Measurements from ENCODE around the gene TAF4. TPM values are rescaled to one million over a fixed set of nuclear protein-coding genes. Genes with fewer than 3 reads are reported as not detected.

TAF4 gene
- total and polyA plus RNA-seq, 2 of the 13 experiments (the other 11 are each of a cell fraction or from before 2014, with no cell fraction given) = 5.9 to 12.0 TPM

GRCh38 chr20:62066983-62067433 lies 1.3 kb upstream of the TAF4 start (continued):
- TF ChIP-seq YEATS2 (CRISPR knock-in tag; IDR thresholded peaks at IDR 0.05; ENCODE audit: borderline replicate concordance) = no peak; the same call in 1 of the 2 replicates
- TF ChIP-seq, protein P1, sequence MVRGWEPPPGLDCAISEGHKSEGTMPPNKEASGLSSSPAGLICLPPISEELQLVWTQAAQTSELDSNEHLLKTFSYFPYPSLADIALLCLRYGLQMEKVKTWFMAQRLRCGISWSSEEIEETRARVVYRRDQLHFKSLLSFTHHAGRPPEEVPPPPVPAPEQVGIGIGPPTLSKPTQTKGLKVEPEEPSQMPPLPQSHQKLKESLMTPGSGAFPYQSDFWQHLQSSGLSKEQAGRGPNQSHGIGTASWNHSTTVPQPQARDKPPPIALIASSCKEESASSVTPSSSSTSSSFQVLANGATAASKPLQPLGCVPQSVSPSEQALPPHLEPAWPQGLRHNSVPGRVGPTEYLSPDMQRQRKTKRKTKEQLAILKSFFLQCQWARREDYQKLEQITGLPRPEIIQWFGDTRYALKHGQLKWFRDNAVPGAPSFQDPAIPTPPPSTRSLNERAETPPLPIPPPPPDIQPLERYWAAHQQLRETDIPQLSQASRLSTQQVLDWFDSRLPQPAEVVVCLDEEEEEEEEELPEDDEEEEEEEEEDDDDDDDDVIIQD (CRISPR knock-in tag; IDR thresholded peaks at IDR 0.05; ENCODE audit: low read depth) = peak; percentile 87
- no peak for TF ChIP-seq ZNF225 (CRISPR knock-in tag; IDR thresholded peaks at IDR 0.05)
- TF ChIP-seq ZSCAN9 (CRISPR knock-in tag; IDR thresholded peaks at IDR 0.05; ENCODE audit: borderline replicate concordance) = no peak
- TF ChIP-seq TFAP4 (IDR thresholded peaks at IDR 0.05; ENCODE audit: borderline replicate concordance, low read depth) = peak; percentile 97
- TF ChIP-seq ZNF660 (CRISPR knock-in tag; IDR thresholded peaks at IDR 0.05; ENCODE audit: borderline replicate concordance, low read depth) = no peak
- TF ChIP-seq STAT5B (CRISPR knock-in tag; IDR thresholded peaks at IDR 0.05) = no peak
- TF ChIP-seq, protein P2, sequence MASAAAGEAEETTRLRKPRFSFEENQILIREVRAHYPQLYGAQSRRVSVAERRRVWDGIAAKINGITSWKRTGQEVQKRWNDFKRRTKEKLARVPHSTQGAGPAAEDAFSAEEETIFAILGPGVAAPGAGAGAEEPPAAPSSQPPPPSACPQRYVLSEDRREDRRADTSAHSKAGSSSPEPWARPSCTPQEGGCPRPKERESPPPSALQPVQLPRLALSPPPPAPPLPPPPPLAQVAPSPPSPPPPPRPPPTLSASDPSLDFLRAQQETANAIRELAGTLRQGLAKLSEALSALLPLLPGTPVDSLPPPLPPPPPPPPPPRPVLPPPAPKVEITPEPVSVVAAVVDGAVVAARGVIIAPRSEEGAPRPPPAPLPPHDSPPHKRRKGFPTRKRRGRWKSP (CRISPR knock-in tag; IDR thresholded peaks at IDR 0.05) = peak; percentile 60; the same call in 1 of the 2 replicates
- no peak for TF ChIP-seq ZNF776 (CRISPR knock-in tag; IDR thresholded peaks at IDR 0.05)
- no peak for TF ChIP-seq KDM5B (CRISPR knock-in tag; IDR thresholded peaks at IDR 0.05; ENCODE audit: borderline replicate concordance)
- TF ChIP-seq FOXK1 (CRISPR knock-in tag; IDR thresholded peaks at IDR 0.05; ENCODE audit: borderline replicate concordance, low read depth) = peak; percentile 73; the same call in 1 of the 2 replicates
- TF ChIP-seq, protein P3, sequence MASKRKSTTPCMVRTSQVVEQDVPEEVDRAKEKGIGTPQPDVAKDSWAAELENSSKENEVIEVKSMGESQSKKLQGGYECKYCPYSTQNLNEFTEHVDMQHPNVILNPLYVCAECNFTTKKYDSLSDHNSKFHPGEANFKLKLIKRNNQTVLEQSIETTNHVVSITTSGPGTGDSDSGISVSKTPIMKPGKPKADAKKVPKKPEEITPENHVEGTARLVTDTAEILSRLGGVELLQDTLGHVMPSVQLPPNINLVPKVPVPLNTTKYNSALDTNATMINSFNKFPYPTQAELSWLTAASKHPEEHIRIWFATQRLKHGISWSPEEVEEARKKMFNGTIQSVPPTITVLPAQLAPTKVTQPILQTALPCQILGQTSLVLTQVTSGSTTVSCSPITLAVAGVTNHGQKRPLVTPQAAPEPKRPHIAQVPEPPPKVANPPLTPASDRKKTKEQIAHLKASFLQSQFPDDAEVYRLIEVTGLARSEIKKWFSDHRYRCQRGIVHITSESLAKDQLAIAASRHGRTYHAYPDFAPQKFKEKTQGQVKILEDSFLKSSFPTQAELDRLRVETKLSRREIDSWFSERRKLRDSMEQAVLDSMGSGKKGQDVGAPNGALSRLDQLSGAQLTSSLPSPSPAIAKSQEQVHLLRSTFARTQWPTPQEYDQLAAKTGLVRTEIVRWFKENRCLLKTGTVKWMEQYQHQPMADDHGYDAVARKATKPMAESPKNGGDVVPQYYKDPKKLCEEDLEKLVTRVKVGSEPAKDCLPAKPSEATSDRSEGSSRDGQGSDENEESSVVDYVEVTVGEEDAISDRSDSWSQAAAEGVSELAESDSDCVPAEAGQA (IDR thresholded peaks at IDR 0.05; ENCODE audit: low read depth) = peak; percentile 26; the same call in 1 of the 2 replicates
- TF ChIP-seq, protein P3 (CRISPR knock-in tag; IDR thresholded peaks at IDR 0.05; ENCODE audit: borderline replicate concordance) = peak; percentile 58; the same call in 1 of the 2 replicates
- TF ChIP-seq, protein P4, sequence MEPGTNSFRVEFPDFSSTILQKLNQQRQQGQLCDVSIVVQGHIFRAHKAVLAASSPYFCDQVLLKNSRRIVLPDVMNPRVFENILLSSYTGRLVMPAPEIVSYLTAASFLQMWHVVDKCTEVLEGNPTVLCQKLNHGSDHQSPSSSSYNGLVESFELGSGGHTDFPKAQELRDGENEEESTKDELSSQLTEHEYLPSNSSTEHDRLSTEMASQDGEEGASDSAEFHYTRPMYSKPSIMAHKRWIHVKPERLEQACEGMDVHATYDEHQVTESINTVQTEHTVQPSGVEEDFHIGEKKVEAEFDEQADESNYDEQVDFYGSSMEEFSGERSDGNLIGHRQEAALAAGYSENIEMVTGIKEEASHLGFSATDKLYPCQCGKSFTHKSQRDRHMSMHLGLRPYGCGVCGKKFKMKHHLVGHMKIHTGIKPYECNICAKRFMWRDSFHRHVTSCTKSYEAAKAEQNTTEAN (CRISPR knock-in tag; conservative IDR thresholded peaks at IDR 0.05) = peak; percentile 86; the same call in 1 of the 2 replicates
- TF ChIP-seq, protein P5, sequence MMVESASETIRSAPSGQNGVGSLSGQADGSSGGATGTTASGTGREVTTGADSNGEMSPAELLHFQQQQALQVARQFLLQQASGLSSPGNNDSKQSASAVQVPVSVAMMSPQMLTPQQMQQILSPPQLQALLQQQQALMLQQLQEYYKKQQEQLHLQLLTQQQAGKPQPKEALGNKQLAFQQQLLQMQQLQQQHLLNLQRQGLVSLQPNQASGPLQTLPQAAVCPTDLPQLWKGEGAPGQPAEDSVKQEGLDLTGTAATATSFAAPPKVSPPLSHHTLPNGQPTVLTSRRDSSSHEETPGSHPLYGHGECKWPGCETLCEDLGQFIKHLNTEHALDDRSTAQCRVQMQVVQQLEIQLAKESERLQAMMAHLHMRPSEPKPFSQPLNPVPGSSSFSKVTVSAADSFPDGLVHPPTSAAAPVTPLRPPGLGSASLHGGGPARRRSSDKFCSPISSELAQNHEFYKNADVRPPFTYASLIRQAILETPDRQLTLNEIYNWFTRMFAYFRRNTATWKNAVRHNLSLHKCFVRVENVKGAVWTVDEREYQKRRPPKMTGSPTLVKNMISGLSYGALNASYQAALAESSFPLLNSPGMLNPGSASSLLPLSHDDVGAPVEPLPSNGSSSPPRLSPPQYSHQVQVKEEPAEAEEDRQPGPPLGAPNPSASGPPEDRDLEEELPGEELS (CRISPR knock-in tag; IDR thresholded peaks at IDR 0.05) = peak; percentile 76
- TF ChIP-seq SRSF4 (IDR thresholded peaks at IDR 0.05; ENCODE audit: low read depth, low read length, poor library complexity, severe bottlenecking) = no peak
- no peak for TF ChIP-seq NFE2 (CRISPR knock-in tag; IDR thresholded peaks at IDR 0.05)

All from HepG2 (cell line).